ENCODE results near the gene OR9A2. TPM values are rescaled to one million over a fixed set of nuclear protein-coding genes. Genes with fewer than 3 reads are reported as not detected.

Gene OR9A2, protein sequence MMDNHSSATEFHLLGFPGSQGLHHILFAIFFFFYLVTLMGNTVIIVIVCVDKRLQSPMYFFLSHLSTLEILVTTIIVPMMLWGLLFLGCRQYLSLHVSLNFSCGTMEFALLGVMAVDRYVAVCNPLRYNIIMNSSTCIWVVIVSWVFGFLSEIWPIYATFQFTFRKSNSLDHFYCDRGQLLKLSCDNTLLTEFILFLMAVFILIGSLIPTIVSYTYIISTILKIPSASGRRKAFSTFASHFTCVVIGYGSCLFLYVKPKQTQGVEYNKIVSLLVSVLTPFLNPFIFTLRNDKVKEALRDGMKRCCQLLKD
- polyA plus RNA-seq (2013) = not detected in 2 replicates

DNA sequence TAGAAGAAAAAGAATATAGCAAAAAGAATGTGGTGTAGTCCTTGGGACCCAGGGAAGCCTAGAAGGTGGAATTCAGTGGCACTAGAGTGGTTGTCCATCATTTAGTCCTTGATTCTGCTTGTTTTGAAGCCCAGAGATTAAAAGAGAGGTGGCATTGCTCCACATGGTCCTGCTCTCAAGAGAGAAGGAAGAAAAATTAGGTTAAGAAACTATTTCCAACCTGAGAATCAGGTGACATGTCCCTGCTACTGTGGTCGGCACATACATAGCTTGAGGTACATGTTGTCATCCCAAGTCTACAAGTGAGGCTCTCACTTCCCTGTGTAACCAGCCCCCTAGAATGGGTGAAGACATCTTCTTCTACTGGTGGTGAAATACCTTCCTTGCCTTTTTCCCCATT lies at the start of gene OR9A2:
Gene OR9A2, minus strand, starts transcription at position 101 of the 400 bp plus-strand sequence. Its CDS starts 0 bp downstream, at position 101.
- Histone ChIP-seq H2BK120ac (ENCODE audit: insufficient read depth, low read length, poor library complexity) (no peak within 1 kb of the TSS), H3K9ac (ENCODE audit: low read length) (no peak within 1 kb of the TSS), H2BK5ac (ENCODE audit: low read depth, low read length, poor library complexity) (no peak within 1 kb of the TSS), H3K4me3 (ENCODE audit: low read depth, low read length) (no peak within 1 kb of the TSS), H3K27me3 (ENCODE audit: insufficient read depth, low read length) (no peaks in the 10 kb centered on the region), H4K91ac (ENCODE audit: low read depth, low read length) (no peak within 1 kb of the TSS), H3K23ac (ENCODE audit: low read length) (no peak within 1 kb of the TSS), H3K4me2 (ENCODE audit: low read length) (no peak within 1 kb of the TSS), H4K12ac (ENCODE audit: low read depth, low read length) (no peak within 1 kb of the TSS), H3K27ac (ENCODE audit: low read depth, low read length) (no peak within 1 kb of the TSS), H3K14ac (ENCODE audit: low read length) (no peak within 1 kb of the TSS), H2BK12ac (ENCODE audit: low read length) (no peak within 1 kb of the TSS), H3K36me3 (ENCODE audit: control insufficient read depth in 1 of 2, insufficient read depth in 2 of 2, low read length in 2 of 2) (no peaks in the 10 kb centered on the region), H3K79me1 (ENCODE audit: low read length) (no peaks in the 10 kb centered on the region), H3K4ac (ENCODE audit: low read depth, low read length) (no peak within 1 kb of the TSS), H3K18ac (ENCODE audit: low read length) (no peak within 1 kb of the TSS), H2AK5ac (ENCODE audit: low read length) (no peak within 1 kb of the TSS), H4K8ac (ENCODE audit: low read depth, low read length) (no peak within 1 kb of the TSS), H2AFZ (ENCODE audit: insufficient read depth, low read length, poor library complexity) (no peak within 1 kb of the TSS), H3K9me3 (ENCODE audit: insufficient read depth, low read depth, low read length) (no peaks in the 10 kb centered on the region), H3K4me1 (ENCODE audit: control insufficient read depth in 1 of 2, insufficient read depth in 2 of 2, low read length in 2 of 2) (no peaks in the 10 kb centered on the region), H3K79me2 (ENCODE audit: control insufficient read depth, insufficient read depth, low read length, poor library complexity) (no peaks in the 10 kb centered on the region)
- no CpG with 5 or more reads among the region's 1 CpG for WGBS (ENCODE audit: extremely low coverage, insufficient coverage, insufficient read length)
- no peak for DNase-seq

DNA sequence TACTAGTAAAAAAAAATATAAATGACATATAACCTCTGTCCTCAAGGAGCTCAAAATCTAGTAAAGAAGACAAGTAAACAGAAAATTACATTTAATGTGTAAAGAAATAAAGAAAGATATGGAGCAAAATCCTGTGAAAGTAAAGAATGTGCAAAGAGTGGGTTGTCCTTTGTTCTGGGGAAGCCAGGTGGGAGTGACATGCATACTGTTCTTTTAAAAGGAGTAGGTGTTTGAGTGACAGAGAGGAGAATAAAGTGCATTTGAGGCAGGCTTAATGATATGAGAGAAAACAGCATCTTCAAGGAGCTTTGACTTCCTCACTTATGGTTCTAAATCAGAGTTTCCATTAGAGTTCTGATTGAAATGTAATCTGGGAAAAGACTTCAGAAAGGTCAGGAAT lies 47.2 kb upstream of the OR9A2 start:
- H3K27ac ChIP-seq (ENCODE audit: low read depth, low read length) = no peak overlapping the region
- H2BK5ac ChIP-seq (ENCODE audit: low read depth, low read length, poor library complexity) = no peak overlapping the region
- no peak overlapping the region for H2BK12ac ChIP-seq (ENCODE audit: low read length)
- no peaks in the 10 kb centered on the region for H3K79me1 ChIP-seq (ENCODE audit: low read length)
- no peaks in the 10 kb centered on the region for H3K79me2 ChIP-seq (ENCODE audit: control insufficient read depth, insufficient read depth, low read length, poor library complexity)
- H3K9me3 ChIP-seq (ENCODE audit: insufficient read depth, low read depth, low read length) = no peaks in the 10 kb centered on the region
- no peak overlapping the region for H3K4me3 ChIP-seq (ENCODE audit: low read depth, low read length)
- H3K4me1 ChIP-seq (ENCODE audit: control insufficient read depth in 1 of 2, insufficient read depth in 2 of 2, low read length in 2 of 2) = peaks cover 0 to 4% of the 10 kb centered on the region in 2 experiments
- H2AK5ac ChIP-seq (ENCODE audit: low read length) = no peak overlapping the region
- no peak overlapping the region for H4K12ac ChIP-seq (ENCODE audit: low read depth, low read length)
- no peak overlapping the region for H2AFZ ChIP-seq (ENCODE audit: insufficient read depth, low read length, poor library complexity)
- no peaks in the 10 kb centered on the region for H3K36me3 ChIP-seq (ENCODE audit: control insufficient read depth in 1 of 2, insufficient read depth in 2 of 2, low read length in 2 of 2)
- no peak overlapping the region for H4K91ac ChIP-seq (ENCODE audit: low read depth, low read length)
- no peak overlapping the region for H4K8ac ChIP-seq (ENCODE audit: low read depth, low read length)
- H3K4ac ChIP-seq (ENCODE audit: low read depth, low read length) = no peak overlapping the region
- H3K9ac ChIP-seq (ENCODE audit: low read length) = no peak overlapping the region
- no peak overlapping the region for H3K18ac ChIP-seq (ENCODE audit: low read length)
- no peaks in the 10 kb centered on the region for H3K27me3 ChIP-seq (ENCODE audit: insufficient read depth, low read length)
- no peak for DNase-seq
- H3K4me2 ChIP-seq (ENCODE audit: low read length) = no peak overlapping the region
- H3K23ac ChIP-seq (ENCODE audit: low read length) = no peak overlapping the region
- no peak overlapping the region for H2BK120ac ChIP-seq (ENCODE audit: insufficient read depth, low read length, poor library complexity)
- no peak overlapping the region for H3K14ac ChIP-seq (ENCODE audit: low read length)

DNA sequence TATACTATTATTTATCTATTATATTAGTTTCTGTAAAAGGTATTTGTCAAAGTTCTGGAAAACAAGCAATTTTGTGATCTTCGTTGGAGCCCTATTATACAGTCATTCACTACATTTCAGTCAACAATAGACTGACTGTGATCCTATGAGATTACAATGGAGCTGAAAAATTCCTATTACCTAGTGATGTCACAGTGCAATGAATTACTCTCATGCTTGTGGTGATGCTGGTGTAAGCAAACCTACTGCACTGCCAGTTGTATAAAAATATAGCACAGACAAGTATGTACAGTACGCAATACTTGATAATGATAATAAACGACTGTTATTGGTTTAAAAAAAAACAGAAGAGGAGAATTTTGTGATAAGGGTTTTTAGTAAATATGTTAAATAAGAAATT lies 46.6 kb upstream of the OR9A2 start:
- H4K12ac ChIP-seq (ENCODE audit: low read depth, low read length) = no peak overlapping the region
- no peak overlapping the region for H4K91ac ChIP-seq (ENCODE audit: low read depth, low read length)
- H2BK120ac ChIP-seq (ENCODE audit: insufficient read depth, low read length, poor library complexity) = no peak overlapping the region
- no peak overlapping the region for H3K14ac ChIP-seq (ENCODE audit: low read length)
- no peak overlapping the region for H3K4me2 ChIP-seq (ENCODE audit: low read length)
- H3K9me3 ChIP-seq (ENCODE audit: insufficient read depth, low read depth, low read length) = no peaks in the 10 kb centered on the region
- no peaks in the 10 kb centered on the region for H3K79me2 ChIP-seq (ENCODE audit: control insufficient read depth, insufficient read depth, low read length, poor library complexity)
- no peak overlapping the region for H3K18ac ChIP-seq (ENCODE audit: low read length)
- H2BK5ac ChIP-seq (ENCODE audit: low read depth, low read length, poor library complexity) = no peak overlapping the region
- peak; percentile 46 to 78 for DNase-seq
- H2AK5ac ChIP-seq (ENCODE audit: low read length) = no peak overlapping the region
- no peak overlapping the region for H3K27ac ChIP-seq (ENCODE audit: low read depth, low read length)
- no peak overlapping the region for H3K4me3 ChIP-seq (ENCODE audit: low read depth, low read length)
- no peaks in the 10 kb centered on the region for H3K79me1 ChIP-seq (ENCODE audit: low read length)
- H3K27me3 ChIP-seq (ENCODE audit: insufficient read depth, low read length) = no peaks in the 10 kb centered on the region
- H3K4ac ChIP-seq (ENCODE audit: low read depth, low read length) = no peak overlapping the region
- no peak overlapping the region for H3K23ac ChIP-seq (ENCODE audit: low read length)
- H3K4me1 ChIP-seq (ENCODE audit: control insufficient read depth in 1 of 2, insufficient read depth in 2 of 2, low read length in 2 of 2) = peaks cover 0 to 5% of the 10 kb centered on the region in 2 experiments
- H2BK12ac ChIP-seq (ENCODE audit: low read length) = no peak overlapping the region
- H4K8ac ChIP-seq (ENCODE audit: low read depth, low read length) = no peak overlapping the region
- no peaks in the 10 kb centered on the region for H3K36me3 ChIP-seq (ENCODE audit: control insufficient read depth in 1 of 2, insufficient read depth in 2 of 2, low read length in 2 of 2)
- WGBS (ENCODE audit: extremely low coverage, insufficient coverage, insufficient read length) = 100% methylated on average over 1 of the region's 3 CpGs
- no peak overlapping the region for H2AFZ ChIP-seq (ENCODE audit: insufficient read depth, low read length, poor library complexity)
- H3K9ac ChIP-seq (ENCODE audit: low read length) = no peak overlapping the region

DNA sequence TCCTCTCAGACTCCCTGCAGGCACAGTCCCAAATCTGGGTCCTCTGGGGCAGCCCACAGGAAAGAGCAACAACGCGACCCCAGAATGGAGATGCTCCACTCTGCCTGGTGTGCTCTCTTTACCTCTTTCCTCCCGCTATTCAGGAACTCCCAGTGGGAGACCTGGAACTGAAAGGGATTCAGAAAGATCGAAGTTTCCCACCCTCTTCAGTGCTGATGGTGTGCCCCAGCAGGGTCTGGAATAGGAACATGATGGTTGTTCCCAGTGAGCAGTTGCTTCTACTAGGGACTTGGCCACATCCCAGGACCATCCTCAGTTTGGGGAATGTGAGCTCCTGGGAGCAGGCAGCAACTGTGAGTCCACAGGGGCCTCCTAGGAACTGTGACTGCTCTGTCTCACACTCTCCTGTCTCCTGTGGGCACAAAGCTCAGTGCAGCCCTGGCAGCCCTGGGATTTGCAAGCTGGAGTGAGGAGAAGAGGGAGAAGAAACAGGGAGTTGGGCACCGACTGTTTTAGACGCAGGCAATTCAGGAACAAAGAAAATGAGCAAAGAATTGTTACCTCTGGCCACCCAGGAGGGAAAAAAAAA lies 43.1 kb upstream of the OR9A2 start:
- Histone ChIP-seq H3K4me2 (ENCODE audit: low read length) (no peak overlapping the region), H3K23ac (ENCODE audit: low read length) (peak overlapping the region; percentile 10), H3K4me1 (ENCODE audit: control insufficient read depth in 1 of 2, insufficient read depth in 2 of 2, low read length in 2 of 2) (peaks cover 0 to 3% of the 10 kb centered on the region in 2 experiments), H2BK5ac (ENCODE audit: low read depth, low read length, poor library complexity) (no peak overlapping the region), H3K4me3 (ENCODE audit: low read depth, low read length) (no peak overlapping the region), H3K18ac (ENCODE audit: low read length) (no peak overlapping the region), H3K79me1 (ENCODE audit: low read length) (no peaks in the 10 kb centered on the region), H4K8ac (ENCODE audit: low read depth, low read length) (no peak overlapping the region), H3K27ac (ENCODE audit: low read depth, low read length) (no peak overlapping the region), H2AFZ (ENCODE audit: insufficient read depth, low read length, poor library complexity) (no peak overlapping the region), H3K79me2 (ENCODE audit: control insufficient read depth, insufficient read depth, low read length, poor library complexity) (no peaks in the 10 kb centered on the region), H3K14ac (ENCODE audit: low read length) (no peak overlapping the region), H4K12ac (ENCODE audit: low read depth, low read length) (no peak overlapping the region), H3K9me3 (ENCODE audit: insufficient read depth, low read depth, low read length) (no peaks in the 10 kb centered on the region), H2BK120ac (ENCODE audit: insufficient read depth, low read length, poor library complexity) (no peak overlapping the region), H3K4ac (ENCODE audit: low read depth, low read length) (no peak overlapping the region), H3K9ac (ENCODE audit: low read length) (no peak overlapping the region), H4K91ac (ENCODE audit: low read depth, low read length) (no peak overlapping the region), H2BK12ac (ENCODE audit: low read length) (peak overlapping the region; percentile 38), H3K27me3 (ENCODE audit: insufficient read depth, low read length) (no peaks in the 10 kb centered on the region), H2AK5ac (ENCODE audit: low read length) (no peak overlapping the region), H3K36me3 (ENCODE audit: control insufficient read depth in 1 of 2, insufficient read depth in 2 of 2, low read length in 2 of 2) (no peaks in the 10 kb centered on the region)
- no peak for DNase-seq
- no CpG with 5 or more reads among the region's 6 CpGs for WGBS (ENCODE audit: extremely low coverage, insufficient coverage, insufficient read length)

Measured in trophoblast cell (in vitro differentiated cells and primary cell).